Vagina (tissue), 2 donors: Measurements from ENCODE around the gene CEBPZ.

Experiments
- POLR2A ChIP-seq, 2 donors: fragments of 450-650 bp; IDR thresholded peaks; one replicate each; pipeline ENCODE4 v1.6.1; 2017; ENCODE audit warnings: antibody characterized with exemption in 2 of 2, mild to moderate bottlenecking in 2 of 2, moderate library complexity in 2 of 2
- TF ChIP-seq, protein P1 (sequence below), 3 experiments: fragments of 450-650 bp in 2 of 3; fragments of 200-600 bp in 1 of 3; sonication (generic) in 1 of 3; IDR thresholded peaks; one replicate each; pipeline ENCODE4 v1.5.1; 2017 to 2019; ENCODE audit warnings: antibody characterized with exemption in 3 of 3, mild to moderate bottlenecking in 2 of 3, moderate library complexity in 2 of 3

DNA sequence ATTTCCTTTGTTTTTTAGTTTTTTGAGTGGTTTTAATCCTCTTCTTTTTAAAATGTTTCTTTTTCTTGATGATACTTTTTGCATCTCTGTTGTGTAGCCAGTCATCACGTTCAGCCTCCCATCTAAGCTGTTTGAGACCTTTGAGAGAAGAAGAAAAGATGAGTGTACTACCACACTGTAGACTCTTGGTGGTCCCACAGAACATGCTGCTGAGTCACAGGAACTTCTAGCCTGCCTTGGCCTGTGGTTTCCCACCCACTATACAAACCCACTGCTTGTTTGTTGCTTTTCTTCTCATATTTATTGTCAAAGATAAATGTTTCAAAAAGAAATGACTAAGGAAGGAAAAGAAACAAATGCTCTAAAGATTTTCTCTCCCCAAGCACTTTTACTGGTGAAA, 29.6 kb downstream of the CEBPZ start:
- TF ChIP-seq, protein P1, sequence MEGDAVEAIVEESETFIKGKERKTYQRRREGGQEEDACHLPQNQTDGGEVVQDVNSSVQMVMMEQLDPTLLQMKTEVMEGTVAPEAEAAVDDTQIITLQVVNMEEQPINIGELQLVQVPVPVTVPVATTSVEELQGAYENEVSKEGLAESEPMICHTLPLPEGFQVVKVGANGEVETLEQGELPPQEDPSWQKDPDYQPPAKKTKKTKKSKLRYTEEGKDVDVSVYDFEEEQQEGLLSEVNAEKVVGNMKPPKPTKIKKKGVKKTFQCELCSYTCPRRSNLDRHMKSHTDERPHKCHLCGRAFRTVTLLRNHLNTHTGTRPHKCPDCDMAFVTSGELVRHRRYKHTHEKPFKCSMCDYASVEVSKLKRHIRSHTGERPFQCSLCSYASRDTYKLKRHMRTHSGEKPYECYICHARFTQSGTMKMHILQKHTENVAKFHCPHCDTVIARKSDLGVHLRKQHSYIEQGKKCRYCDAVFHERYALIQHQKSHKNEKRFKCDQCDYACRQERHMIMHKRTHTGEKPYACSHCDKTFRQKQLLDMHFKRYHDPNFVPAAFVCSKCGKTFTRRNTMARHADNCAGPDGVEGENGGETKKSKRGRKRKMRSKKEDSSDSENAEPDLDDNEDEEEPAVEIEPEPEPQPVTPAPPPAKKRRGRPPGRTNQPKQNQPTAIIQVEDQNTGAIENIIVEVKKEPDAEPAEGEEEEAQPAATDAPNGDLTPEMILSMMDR (IDR thresholded peaks at IDR 0.05), result no peak
- TF ChIP-seq POLR2A (IDR thresholded peaks at IDR 0.05), result no peak
